Smooth muscle cell (in vitro differentiated cells): ENCODE data around the gene SCNN1B. TPM values are rescaled to one million over a fixed set of nuclear protein-coding genes. Genes with fewer than 3 reads are reported as not detected.

Experiments used
- DNase-seq: peaks from one replicate; lab custom pipeline; 2025; ENCODE audit not compliant: unreplicated experiment; lab: John Stamatoyannopoulos, UW
- H2AFZ ChIP-seq: fragments of 200-600 bp; sonication (generic); 2 replicates; pipeline ENCODE4 v1.6.0; 2016; ENCODE audit warnings: antibody characterized with exemption, low read depth, mild to moderate bottlenecking
- H3F3A ChIP-seq: fragments of 200-600 bp; sonication (generic); 2 replicates; pipeline ENCODE4 v1.6.0; 2017; ENCODE audit warnings: antibody characterized with exemption, low read depth
- H3K27ac ChIP-seq: fragments of 200-600 bp; sonication (generic); 2 replicates; pipeline ENCODE4 v1.5.1; 2016; ENCODE audit warnings: low read depth, mild to moderate bottlenecking
- H3K27me3 ChIP-seq: fragments of 200-600 bp; sonication (generic); 2 replicates; pipeline ENCODE4 v1.6.1; 2016; ENCODE audit warnings: low read depth, mild to moderate bottlenecking
- H3K36me3 ChIP-seq: fragments of 200-600 bp; sonication (generic); 2 replicates; pipeline ENCODE4 v1.5.1; 2016; ENCODE audit warnings: low read depth
- H3K4me1 ChIP-seq: fragments of 200-600 bp; sonication (generic); 2 replicates; pipeline ENCODE4 v1.5.1; 2016; ENCODE audit warnings: low read depth
- H3K4me2 ChIP-seq: fragments of 200-600 bp; sonication (generic); 2 replicates; pipeline ENCODE4 v1.6.0; 2016; ENCODE audit warnings: mild to moderate bottlenecking
- H3K4me3 ChIP-seq: fragments of 200-600 bp; sonication (generic); 2 replicates; pipeline ENCODE4 v1.5.1; 2016; ENCODE audit warnings: mild to moderate bottlenecking
- H3K79me2 ChIP-seq: fragments of 200-600 bp; sonication (generic); 2 replicates; pipeline ENCODE4 v1.6.0; 2016; ENCODE audit warnings: low read depth, mild to moderate bottlenecking
- H3K9ac ChIP-seq: fragments of 200-600 bp; sonication (generic); 2 replicates; pipeline ENCODE4 v1.6.0; 2016; ENCODE audit warnings: low read depth
- H3K9me3 ChIP-seq: fragments of 200-600 bp; sonication (generic); replicated peaks from 2 replicates; pipeline ENCODE4 v1.5.1; 2016; ENCODE audit warnings: low read depth
- H4K20me1 ChIP-seq: fragments of 200-600 bp; sonication (generic); 2 replicates; pipeline ENCODE4 v1.6.0; 2016; ENCODE audit warnings: low read depth
- CTCF ChIP-seq: fragments of 200-600 bp; sonication (generic); IDR thresholded peaks from 2 replicates; pipeline ENCODE4 v1.5.1; 2017; ENCODE audit warnings: borderline replicate concordance, mild to moderate bottlenecking, antibody characterized with exemption; ENCODE audit not compliant: insufficient read depth, poor library complexity, severe bottlenecking
- WGBS: methylation state at CpG from one replicate; pipeline ENCODE4 v1.1.7; 2016; ENCODE audit warnings: low lambda C conversion rate; 5-methylcytosine and 5-hydroxymethylcytosine counted together
- polyA plus RNA-seq: library from polyadenylated mRNA; unstranded; fragments of >200 nt; fragmentation: Nextera tagmentation; extraction: Ambion mirVana; gene quantifications from 2 replicates; pipeline ENCODE4 v1.2.1, GENCODE V29; 2016
- total RNA-seq: library from RNA; depleted of rRNA; stranded (reverse); fragments of >200 nt; gene quantifications from 2 replicates; pipeline ENCODE4 v1.2.3, GENCODE V29; 2014

SCNN1B gene
- total and polyA plus RNA-seq, 2 experiments from 2014 or later = not detected

DNA sequence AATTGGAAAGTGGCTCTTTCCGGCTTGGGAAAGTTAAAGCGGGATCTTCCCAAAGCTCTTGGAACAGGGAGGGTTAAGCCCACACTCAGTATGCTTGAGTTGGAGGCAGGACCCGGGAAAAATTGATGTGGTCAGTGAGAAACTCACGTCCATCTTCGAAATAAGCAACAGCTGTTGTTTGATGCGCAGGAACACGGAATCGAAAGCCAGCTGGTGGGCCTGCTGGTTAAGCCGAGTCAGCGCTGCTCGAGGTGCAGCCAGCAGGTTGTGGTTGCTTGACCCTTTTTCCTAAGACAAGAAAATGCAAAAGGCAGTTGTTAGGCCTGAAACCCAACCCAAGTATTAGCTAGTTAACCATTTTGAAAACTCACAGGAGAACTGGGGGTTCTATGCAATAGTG, 101.4 kb downstream of the SCNN1B start:
- peaks cover 17% of the 10 kb centered on the region for H3K36me3 ChIP-seq
- DNase-seq = no peak
- H3K4me1 ChIP-seq = peaks cover 9% of the 10 kb centered on the region
- H3K4me2 ChIP-seq = no peak overlapping the region
- no peaks in the 10 kb centered on the region for H3K27me3 ChIP-seq
- H3K4me3 ChIP-seq = no peak overlapping the region
- no peaks in the 10 kb centered on the region for H3F3A ChIP-seq
- 96% methylated on average over 11 of the region's 11 CpGs for WGBS
- no peaks in the 10 kb centered on the region for H3K9me3 ChIP-seq
- H3K27ac ChIP-seq = no peak overlapping the region
- no peak for TF ChIP-seq CTCF
- H3K9ac ChIP-seq = no peak overlapping the region
- H3K79me2 ChIP-seq = no peaks in the 10 kb centered on the region
- no peak overlapping the region for H2AFZ ChIP-seq
- H4K20me1 ChIP-seq = no peaks in the 10 kb centered on the region

DNA sequence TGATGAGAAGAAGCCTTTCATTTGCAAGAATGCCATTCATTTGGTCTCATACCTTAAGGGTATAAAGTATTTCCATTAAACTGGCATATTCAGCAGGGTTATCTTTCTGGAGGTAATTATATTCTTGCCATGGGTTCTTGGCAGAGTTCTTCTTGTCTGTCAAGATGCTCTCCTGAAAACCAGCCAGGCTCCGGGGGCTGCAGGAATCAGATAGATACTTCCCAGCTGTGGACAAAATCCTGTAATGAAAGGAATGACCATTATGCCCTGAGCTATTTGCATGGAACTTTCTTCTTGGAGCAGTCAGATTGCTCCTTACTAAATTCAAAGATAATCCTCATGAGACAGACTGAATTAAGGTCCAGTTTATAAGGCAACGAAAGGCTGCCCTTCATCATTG, 103.9 kb downstream of the SCNN1B start:
- Histone ChIP-seq H3K9ac (no peak overlapping the region), H3K4me3 (no peak overlapping the region), H3K27ac (no peak overlapping the region), H3K4me2 (no peak overlapping the region), H2AFZ (no peak overlapping the region), H3K27me3 (no peaks in the 10 kb centered on the region), H3F3A (no peaks in the 10 kb centered on the region), H3K79me2 (no peaks in the 10 kb centered on the region), H4K20me1 (no peaks in the 10 kb centered on the region), H3K4me1 (peaks cover 6% of the 10 kb centered on the region), H3K9me3 (no peaks in the 10 kb centered on the region), H3K36me3 (peaks cover 17% of the 10 kb centered on the region)
- 98% methylated on average over 2 of the region's 2 CpGs for WGBS
- no peak for DNase-seq
- TF ChIP-seq CTCF = no peak

- H3K27me3 ChIP-seq = no peaks in the 10 kb centered on the region
- H2AFZ ChIP-seq = no peak overlapping the region
- no peaks in the 10 kb centered on the region for H3K9me3 ChIP-seq
- no peak overlapping the region for H3K27ac ChIP-seq
- no peak for DNase-seq
- no peaks in the 10 kb centered on the region for H3F3A ChIP-seq
- no peak for TF ChIP-seq CTCF
- H3K4me1 ChIP-seq = peaks cover 6% of the 10 kb centered on the region
- H3K9ac ChIP-seq = no peak overlapping the region
- H3K79me2 ChIP-seq = no peaks in the 10 kb centered on the region
- WGBS = 96% methylated on average over 6 of the region's 6 CpGs
- no peaks in the 10 kb centered on the region for H4K20me1 ChIP-seq
- no peak overlapping the region for H3K4me3 ChIP-seq
- H3K4me2 ChIP-seq = no peak overlapping the region
- H3K36me3 ChIP-seq = peaks cover 17% of the 10 kb centered on the region
Measured at GRCh38 chr16:23406546-23407240, 104.6 kb downstream of the SCNN1B start.
